ENCODE data around the gene TMEM19. TPM values are rescaled to one million over a fixed set of nuclear protein-coding genes. Genes with fewer than 3 reads are reported as not detected.
A peak's percentile ranks its signal among the peaks of the same experiment; 100 is the strongest.

The TMEM19 gene
- total RNA-seq, 1 experiment from 2014 or later, result 28.6 TPM

DNA sequence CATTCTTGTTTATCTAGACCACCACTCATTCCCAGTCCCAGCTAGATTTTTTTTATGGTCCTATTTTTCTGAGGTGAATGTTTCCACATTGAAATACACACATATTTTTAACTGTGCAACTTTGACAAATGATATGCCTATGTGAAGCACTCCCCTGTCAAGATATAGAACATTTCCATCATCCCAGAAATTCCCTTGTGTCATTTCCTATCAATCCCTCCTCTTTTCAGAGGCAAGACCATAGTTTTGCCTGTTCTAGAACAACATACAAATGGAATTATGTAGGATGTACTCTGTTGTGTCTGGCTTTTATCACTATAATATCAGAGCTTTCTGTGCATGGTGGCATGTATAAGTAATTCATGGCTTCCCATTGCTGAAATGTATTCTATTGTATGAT lies 32.7 kb downstream of the TMEM19 start:
- DNase-seq (ENCODE audit: low read depth), result no peak

GRCh38 chr12:71719647-71720370 lies 33.9 kb downstream of the TMEM19 start:
- DNase-seq (ENCODE audit: low read depth), result no peak

DNA sequence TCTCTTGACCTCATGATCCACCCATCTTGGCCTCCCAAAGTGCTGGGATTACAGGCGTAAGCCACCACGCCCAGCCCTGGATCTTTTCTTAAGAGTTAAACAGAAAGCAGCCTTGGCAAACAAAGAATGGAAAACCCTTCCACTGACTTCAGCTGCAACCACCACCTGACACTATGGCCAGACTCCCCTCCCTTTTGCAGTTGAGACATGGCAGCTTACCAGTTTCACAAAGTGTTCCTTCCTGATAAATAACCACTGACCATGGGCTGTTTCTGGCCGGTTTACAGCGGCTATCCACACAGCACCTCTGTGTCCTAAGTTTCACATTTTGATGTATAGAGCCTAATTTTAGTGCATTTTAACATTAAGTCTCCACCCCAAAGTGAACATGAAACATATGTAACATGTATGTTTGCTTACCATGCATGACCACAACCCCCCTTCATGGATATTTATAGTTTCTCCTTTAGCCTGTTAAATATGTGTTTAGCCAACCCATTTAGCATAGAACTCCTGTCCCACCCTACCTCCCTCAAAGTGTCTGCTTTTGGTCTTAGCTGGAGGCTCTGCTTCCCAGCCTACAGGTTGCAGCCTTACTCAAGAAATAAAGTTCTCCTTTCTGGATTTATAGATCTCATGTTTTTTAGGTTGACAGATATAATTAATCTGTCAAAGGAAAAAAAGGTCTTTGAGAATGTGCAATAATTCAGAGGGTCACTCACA lies 36.1 kb downstream of the TMEM19 start:
- no peak for DNase-seq (ENCODE audit: low read depth)

DNA sequence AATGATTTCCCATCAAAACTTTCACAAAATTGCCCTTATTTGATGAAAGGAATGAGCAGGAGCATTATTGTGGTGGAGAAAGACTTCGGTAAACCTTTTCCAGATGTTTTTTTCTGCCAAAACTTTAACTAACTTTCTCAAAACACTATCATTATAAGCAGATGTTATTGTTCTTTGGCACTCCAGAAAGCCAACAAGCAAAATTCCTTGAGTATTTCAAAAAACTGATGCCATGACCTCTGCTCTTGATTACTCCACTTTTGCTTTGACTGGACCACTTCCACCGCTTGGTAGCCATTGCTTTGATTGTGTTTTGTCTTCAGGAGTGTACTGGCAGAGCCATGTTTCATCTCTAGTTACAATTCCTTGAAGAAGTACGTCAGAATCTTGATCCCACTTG lies 39.1 kb downstream of the TMEM19 start:
- no peak for DNase-seq (ENCODE audit: low read depth)

DNA sequence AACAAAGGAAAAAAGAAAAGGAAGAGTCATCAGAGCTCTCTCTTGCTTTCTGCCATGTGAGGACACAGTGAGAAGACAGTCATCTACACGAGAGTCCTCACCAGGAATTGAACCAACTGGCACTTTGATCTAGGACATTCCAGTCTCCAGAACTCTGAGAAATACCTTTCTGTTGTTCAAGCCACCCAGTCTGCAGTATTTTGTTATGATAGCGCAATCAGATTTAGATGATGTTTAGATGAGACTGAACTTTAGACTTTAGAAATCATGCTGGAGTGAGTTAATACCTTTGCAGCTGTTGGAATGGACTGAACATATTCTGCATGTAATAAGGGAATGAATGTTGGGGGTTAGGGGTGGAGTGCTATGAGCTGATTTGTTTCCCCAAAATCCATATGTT lies 40.7 kb downstream of the TMEM19 start:
- no peak for DNase-seq (ENCODE audit: low read depth)

DNA sequence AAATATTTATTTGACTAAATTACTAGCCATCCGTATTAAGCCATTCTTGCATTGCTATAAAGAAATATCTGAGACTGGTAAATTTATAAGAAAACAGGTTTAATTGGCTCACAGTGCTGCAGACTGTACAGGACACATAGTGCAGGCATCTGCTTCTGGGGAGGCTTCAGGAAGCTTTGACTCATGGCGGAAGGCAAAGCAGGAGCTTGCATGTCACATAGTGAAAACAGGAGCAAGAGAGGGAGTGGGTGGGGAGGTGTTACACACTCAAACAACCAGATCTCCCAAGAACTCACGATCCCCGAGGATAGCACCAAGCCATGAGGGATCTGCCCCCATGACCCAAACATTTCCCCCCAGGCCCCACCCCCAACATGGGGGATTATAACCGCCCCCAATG lies 42.1 kb downstream of the TMEM19 start:
- DNase-seq (ENCODE audit: low read depth), result no peak

- DNase-seq (ENCODE audit: low read depth), result no peak
Observed at GRCh38 chr12:71730936-71731335, 45.1 kb downstream of the TMEM19 start.

GRCh38 chr12:71731439-71732356 lies 45.8 kb downstream of the TMEM19 start:
- DNase-seq (ENCODE audit: low read depth), result peak; percentile 43

DNA sequence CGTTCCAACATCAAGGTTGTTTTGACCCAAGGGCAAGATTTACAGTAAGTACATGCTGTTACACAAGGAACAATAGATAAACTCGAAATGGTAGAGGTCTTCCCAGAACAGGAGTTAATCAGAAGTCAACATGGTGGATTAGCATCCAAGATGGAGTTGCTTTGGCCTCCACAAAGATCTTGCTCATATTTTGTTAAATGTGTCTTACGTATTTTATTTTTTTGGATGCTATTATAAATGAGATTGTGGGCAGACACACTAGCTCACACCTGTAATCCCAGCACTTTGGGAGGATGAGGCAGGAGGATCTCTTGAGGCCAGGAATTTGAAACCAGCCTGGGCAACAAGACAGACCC lies 46.5 kb downstream of the TMEM19 start:
- no peak for DNase-seq (ENCODE audit: low read depth)

DNA sequence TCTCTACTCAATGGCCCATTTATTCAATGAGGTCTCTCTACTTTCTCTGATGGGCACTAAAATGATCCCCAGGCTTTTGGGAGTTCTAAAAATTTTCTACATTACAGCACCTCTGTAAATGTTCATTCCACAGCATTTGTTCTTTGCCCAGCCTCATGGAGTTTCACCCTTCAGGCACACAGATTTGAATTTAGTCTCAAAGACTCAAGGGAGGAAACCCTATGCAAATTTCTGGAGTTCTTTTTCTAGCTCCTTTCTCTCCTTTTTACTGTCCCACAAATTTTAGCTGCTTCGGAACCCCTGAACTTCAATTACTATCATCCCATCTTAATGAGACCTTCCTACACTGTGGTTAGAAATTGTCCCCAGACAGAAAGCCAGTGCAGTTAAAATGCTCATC lies 51.3 kb downstream of the TMEM19 start:
- no peak for DNase-seq (ENCODE audit: low read depth)

GRCh38 chr12:71742998-71743397 lies 57.1 kb downstream of the TMEM19 start:
- no peak for DNase-seq (ENCODE audit: low read depth)

GRCh38 chr12:71744522-71745300 lies 58.8 kb downstream of the TMEM19 start:
- DNase-seq (ENCODE audit: low read depth), result no peak

DNA sequence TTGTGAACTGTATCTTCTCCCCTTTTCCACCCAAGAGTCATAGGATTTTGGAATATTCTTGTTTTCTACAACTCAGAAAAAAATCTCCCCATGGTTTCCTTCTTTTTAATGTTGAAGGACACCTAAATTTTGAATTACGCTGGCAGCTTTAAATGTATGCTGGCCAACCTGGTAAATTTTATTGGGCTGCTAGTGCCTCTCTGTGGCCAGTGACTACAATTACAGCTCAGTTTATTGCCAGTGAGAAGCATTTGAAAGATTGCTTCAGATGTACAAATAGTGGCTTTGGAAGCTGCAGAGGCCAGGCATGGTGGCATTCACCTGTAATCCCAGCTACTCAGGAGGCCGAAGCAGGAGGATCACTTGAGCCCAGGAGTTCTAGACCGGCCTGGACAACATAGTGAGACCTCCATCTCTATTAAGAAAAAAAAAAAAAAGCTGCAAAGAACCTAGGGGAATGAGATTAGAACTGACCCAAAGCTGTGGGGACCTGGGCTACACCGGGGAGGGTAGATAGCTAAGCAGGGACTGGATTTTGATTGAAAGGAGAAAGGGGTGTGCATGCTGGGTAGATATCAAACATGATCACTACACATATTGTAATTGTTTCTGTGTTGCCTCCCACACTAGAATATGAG lies 61.2 kb downstream of the TMEM19 start:
- peak; percentile 56 for DNase-seq (ENCODE audit: low read depth)

GRCh38 chr12:71748081-71748850 lies 62.4 kb downstream of the TMEM19 start:
- DNase-seq (ENCODE audit: low read depth), result no peak

DNA sequence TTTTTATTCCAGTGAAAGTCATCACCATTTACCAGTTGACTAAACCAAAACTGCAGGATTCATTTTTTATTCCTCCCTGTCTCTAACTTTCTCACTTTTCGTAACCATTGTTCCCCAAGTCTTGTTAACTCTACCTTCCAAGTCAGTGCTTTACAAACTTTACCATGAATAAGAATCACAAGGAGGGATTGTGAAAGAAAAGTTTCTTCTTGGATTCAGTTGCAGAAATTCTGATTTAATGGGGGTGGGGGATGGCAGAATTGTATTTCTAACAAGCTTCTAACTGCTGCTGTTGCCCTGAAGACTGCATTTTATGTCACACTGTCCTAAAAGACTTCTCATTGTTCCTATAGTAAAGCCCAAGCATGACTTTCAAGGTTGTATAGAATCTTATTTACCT lies 63.8 kb downstream of the TMEM19 start:
- no peak for DNase-seq (ENCODE audit: low read depth)

- no peak for DNase-seq (ENCODE audit: low read depth)
Observed at GRCh38 chr12:71752891-71753290, 67.0 kb downstream of the TMEM19 start.

Measured in M059J (cell line).